Epidermal melanocyte (primary cell): ENCODE results near the gene CXADR.

Experiments used
- DNase-seq: peaks from one replicate; pipeline ENCODE4 v3.0.0; 2011; ENCODE audit warnings: low spot score; ENCODE audit not compliant: insufficient read length

Gene CXADR

GRCh38 chr21:17539323-17539722 lies 26.5 kb downstream of the CXADR start:
- DNase-seq, result no peak

GRCh38 chr21:17539743-17540341 lies 27.0 kb downstream of the CXADR start:
- DNase-seq, result no peak

- DNase-seq, result no peak
Observed at GRCh38 chr21:17540530-17540929, 27.7 kb downstream of the CXADR start.

GRCh38 chr21:17542371-17543011 lies 29.6 kb downstream of the CXADR start:
- no peak for DNase-seq

- DNase-seq, result no peak
Observed at GRCh38 chr21:17545007-17545406, 32.2 kb downstream of the CXADR start.

- DNase-seq, result no peak
Observed at GRCh38 chr21:17548262-17548661, 35.4 kb downstream of the CXADR start.

GRCh38 chr21:17550671-17551308 lies 37.9 kb downstream of the CXADR start:
- no peak for DNase-seq

GRCh38 chr21:17552410-17552809 lies 39.6 kb downstream of the CXADR start:
- DNase-seq, result no peak

GRCh38 chr21:17554120-17554519 lies 41.3 kb downstream of the CXADR start:
- no peak for DNase-seq

- DNase-seq, result peak; percentile 38
Observed at GRCh38 chr21:17554679-17555465, 42.0 kb downstream of the CXADR start.

- DNase-seq, result no peak
Observed at GRCh38 chr21:17560377-17561025, 47.7 kb downstream of the CXADR start.

- DNase-seq, result no peak
Observed at GRCh38 chr21:17570786-17571185, 57.9 kb downstream of the CXADR start.

- no peak for DNase-seq
Observed at GRCh38 chr21:17572431-17572830, 59.6 kb downstream of the CXADR start.

GRCh38 chr21:17575076-17575475 lies 62.2 kb downstream of the CXADR start:
- no peak for DNase-seq

GRCh38 chr21:17576080-17576835 lies 63.4 kb downstream of the CXADR start:
- no peak for DNase-seq

GRCh38 chr21:17577701-17578100 lies 64.9 kb downstream of the CXADR start:
- DNase-seq, result no peak

GRCh38 chr21:17578162-17578561 lies 65.3 kb downstream of the CXADR start:
- no peak for DNase-seq

GRCh38 chr21:17578876-17579275 lies 66.0 kb downstream of the CXADR start:
- no peak for DNase-seq

- DNase-seq, result no peak
Observed at GRCh38 chr21:17580319-17580718, 67.5 kb downstream of the CXADR start.

- no peak for DNase-seq
Observed at GRCh38 chr21:17583898-17584297, 71.1 kb downstream of the CXADR start.
